ENCODE results near the gene PCBP1.
"Not testable (repeated sequence)": the region's sequence is repeated elsewhere in the genome, so short reads cannot be mapped to it uniquely, and the experiment has no call there.

DNA sequence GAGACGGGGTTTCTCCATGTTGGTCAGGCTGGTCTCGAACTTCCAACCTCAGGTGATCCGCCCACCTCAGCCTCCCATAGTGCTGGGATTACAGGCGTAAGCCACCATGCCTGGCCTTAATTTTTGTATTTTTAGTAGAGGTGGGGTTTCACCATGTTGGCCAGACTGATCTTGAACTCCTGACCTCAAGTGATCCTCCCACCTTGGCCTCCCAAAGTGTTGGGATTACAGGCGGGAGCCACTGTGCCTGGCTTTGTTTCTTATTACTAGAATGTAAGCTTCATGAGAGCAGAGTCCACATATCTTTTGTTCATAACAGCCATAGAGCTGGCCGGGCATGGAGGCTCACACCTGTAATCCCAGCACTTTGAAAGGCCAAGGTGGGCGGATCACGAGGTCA, 18.9 kb downstream of the PCBP1 start:
- not testable (repeated sequence) for TF ChIP-seq POLR2AphosphoS5 (IDR thresholded peaks at IDR 0.05); TAF1 (IDR thresholded peaks at IDR 0.05; ENCODE audit: low read depth)
- TF ChIP-seq, protein P1, sequence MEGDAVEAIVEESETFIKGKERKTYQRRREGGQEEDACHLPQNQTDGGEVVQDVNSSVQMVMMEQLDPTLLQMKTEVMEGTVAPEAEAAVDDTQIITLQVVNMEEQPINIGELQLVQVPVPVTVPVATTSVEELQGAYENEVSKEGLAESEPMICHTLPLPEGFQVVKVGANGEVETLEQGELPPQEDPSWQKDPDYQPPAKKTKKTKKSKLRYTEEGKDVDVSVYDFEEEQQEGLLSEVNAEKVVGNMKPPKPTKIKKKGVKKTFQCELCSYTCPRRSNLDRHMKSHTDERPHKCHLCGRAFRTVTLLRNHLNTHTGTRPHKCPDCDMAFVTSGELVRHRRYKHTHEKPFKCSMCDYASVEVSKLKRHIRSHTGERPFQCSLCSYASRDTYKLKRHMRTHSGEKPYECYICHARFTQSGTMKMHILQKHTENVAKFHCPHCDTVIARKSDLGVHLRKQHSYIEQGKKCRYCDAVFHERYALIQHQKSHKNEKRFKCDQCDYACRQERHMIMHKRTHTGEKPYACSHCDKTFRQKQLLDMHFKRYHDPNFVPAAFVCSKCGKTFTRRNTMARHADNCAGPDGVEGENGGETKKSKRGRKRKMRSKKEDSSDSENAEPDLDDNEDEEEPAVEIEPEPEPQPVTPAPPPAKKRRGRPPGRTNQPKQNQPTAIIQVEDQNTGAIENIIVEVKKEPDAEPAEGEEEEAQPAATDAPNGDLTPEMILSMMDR (IDR thresholded peaks at IDR 0.05; ENCODE audit: poor library complexity, severe bottlenecking) = not testable (repeated sequence)
